GM10248 (cell line): ENCODE measurements around the gene FIS1.
"Not testable (repeated sequence)": the region's sequence is repeated elsewhere in the genome, so short reads cannot be mapped to it uniquely, and the experiment has no call there.

Source experiments
- CTCF ChIA-PET: fragments of 300-600 bp; sonication (Branson Sonifier 250); formaldehyde crosslinking; extraction: SDS; loops from one replicate; lab custom pipeline; 2021; ENCODE audit warnings: antibody characterized with exemption; lab: Yijun Ruan, JAX
- POLR2A ChIA-PET: fragments of 350-650 bp; sonication (Branson Sonifier 250); formaldehyde crosslinking; extraction: SDS; loops from one replicate; lab custom pipeline; 2020; ENCODE audit warnings: antibody characterized with exemption; lab: Yijun Ruan, JAX
- DNase-seq: peaks from one replicate; pipeline ENCODE4 v3.0.0; 2012; ENCODE audit errors: extremely low spot score
- TF ChIP-seq, protein P1 (sequence below): IDR thresholded peaks from 2 replicates; pipeline ENCODE4 v1.5.1; 2012; ENCODE audit warnings: mild to moderate bottlenecking, low read depth; ENCODE audit errors: extremely low read depth, missing control alignments, control extremely low read depth

Gene FIS1

DNA sequence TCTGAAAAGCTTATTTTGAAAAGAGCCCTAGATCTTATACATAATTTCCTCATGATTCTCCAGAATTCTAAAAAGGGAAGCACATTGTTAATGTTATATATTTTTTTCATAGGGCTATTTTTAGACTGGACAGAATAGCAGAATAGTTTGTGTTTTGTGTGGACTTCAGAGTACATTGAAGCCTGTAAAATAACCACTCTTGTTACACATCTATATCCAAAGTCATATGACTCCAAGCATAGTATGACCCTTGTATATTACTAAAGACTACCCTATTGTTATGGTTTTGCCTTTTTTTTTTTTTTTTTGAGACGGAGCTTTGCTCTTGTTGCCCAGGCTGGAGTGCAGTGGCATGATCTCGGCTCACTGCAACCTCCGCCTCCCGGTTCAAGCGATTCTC is 26.1 kb upstream of the FIS1 start:
- CTCF ChIA-PET = interaction anchor here (1.0 kb wide), 1 partner anchor 10 kb away, joined by 3 read pairs; no protein-coding TSS in a partner anchor
- POLR2A ChIA-PET = no interaction called here

DNA sequence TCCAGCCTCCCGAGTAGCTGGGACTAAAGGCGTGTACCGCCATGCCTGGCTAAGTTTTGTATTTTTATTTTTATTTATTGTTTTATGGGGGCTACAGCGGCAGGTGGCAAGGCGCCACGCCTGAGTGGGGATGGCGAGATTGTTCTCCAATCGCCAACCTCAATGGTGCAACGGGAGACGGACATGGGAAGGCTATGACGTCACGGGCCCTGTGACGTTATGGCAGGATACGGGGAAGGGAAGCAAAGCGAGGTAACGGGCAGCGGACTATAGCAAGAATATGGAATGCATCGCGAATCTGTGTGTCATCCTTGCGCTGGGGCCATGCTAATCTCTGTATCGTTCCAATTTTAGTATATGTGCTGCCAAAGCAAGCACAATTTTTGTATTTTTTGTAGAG is 24.8 kb upstream of the FIS1 start:
- CTCF ChIA-PET = interaction anchor here (1.5 to 1.9 kb wide), 2 partner anchors 13 to 126 kb away, joined by 3 to 7 read pairs; no protein-coding TSS in a partner anchor
- POLR2A ChIA-PET = no interaction called here
- no peak for DNase-seq
- TF ChIP-seq, protein P1, sequence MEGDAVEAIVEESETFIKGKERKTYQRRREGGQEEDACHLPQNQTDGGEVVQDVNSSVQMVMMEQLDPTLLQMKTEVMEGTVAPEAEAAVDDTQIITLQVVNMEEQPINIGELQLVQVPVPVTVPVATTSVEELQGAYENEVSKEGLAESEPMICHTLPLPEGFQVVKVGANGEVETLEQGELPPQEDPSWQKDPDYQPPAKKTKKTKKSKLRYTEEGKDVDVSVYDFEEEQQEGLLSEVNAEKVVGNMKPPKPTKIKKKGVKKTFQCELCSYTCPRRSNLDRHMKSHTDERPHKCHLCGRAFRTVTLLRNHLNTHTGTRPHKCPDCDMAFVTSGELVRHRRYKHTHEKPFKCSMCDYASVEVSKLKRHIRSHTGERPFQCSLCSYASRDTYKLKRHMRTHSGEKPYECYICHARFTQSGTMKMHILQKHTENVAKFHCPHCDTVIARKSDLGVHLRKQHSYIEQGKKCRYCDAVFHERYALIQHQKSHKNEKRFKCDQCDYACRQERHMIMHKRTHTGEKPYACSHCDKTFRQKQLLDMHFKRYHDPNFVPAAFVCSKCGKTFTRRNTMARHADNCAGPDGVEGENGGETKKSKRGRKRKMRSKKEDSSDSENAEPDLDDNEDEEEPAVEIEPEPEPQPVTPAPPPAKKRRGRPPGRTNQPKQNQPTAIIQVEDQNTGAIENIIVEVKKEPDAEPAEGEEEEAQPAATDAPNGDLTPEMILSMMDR = no peak

More for the DNA sequence above, 26.1 kb upstream of the FIS1 start:
- DNase-seq = no peak
- TF ChIP-seq, protein P1 = no peak

DNA sequence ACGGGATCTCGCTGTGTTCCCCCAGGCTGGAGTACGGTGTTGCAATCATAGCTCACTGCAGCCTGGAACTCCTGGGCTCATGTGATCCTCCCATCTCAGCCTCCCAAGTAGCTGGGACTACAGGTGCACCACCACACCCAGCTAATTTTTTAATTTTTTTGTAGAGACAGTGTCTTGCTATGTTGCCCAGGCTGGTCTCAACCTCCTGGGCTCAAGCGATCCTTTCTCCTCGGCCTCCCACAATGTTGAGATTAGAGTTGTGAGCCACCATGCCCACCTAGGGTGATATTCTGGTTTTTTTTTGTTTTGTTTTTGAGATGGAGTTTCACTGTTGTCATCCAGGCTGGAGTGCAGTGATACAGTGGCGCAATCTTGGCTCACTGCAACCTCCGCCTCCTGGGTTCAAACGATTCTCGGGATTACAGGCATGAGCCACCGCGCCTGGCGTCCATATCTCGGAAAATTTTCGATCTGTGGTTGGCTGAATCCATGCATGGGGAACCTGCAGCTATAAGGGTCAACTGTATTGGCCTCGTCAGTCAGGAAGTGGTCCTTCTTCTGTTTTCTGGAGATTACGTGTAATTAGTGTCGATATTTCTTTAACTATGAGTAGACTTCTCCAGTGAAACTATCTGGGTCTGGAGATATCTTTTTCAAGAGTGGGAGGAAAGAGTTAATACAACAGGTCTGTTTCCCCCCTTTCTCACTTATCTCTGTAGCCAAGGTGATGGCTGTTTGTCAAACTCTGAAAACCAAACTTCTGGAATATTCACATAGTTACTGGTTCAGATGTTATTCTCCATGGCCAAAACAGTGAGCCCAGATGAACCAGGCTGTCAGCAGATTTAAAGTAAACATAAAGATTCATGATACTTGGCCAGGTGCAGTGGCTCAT is 21.0 kb upstream of the FIS1 start:
- no peak for DNase-seq
- ChIA-PET CTCF (interaction anchor here (0.7 to 1.5 kb wide), 4 partner anchors 17 to 73 kb away, joined by 3 to 5 read pairs (median 4); no protein-coding TSS in a partner anchor), POLR2A (no interaction called here)
- TF ChIP-seq, protein P1 = no peak

DNA sequence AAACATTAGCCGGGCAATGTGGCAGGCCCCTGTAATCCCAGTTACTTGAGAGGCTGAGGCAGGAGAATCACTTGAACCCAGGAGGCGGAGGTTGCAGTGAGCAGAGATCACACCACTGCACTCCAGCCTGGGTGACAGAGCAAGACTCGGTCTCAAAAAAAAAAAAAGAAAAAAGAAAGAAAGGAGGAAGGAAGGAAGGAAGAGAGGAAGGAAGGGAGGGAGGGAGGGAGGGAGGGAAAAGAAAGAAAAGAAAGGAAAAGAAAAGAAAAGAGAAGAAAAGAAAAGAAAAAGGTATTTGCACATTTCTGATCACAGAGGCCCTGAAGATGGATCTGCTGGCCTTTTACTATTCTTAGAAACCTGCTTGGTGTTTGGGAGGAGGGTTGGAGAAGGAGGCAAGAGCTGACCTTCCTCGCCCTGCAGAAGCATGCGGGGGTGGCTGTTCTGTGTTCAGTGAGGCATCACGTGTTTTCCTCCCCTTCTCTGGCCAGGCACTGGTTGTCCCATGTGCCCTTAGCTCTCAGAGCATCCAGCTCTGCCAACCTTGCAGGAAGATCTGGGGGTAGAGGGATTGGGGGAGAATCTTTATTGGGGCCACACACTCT is 19.3 kb upstream of the FIS1 start:
- CTCF ChIA-PET = interaction anchor here (0.7 to 1.5 kb wide), 3 partner anchors 19 to 120 kb away, joined by 3 to 4 read pairs (median 3); no protein-coding TSS in a partner anchor
- POLR2A ChIA-PET = not testable (repeated sequence)

DNA sequence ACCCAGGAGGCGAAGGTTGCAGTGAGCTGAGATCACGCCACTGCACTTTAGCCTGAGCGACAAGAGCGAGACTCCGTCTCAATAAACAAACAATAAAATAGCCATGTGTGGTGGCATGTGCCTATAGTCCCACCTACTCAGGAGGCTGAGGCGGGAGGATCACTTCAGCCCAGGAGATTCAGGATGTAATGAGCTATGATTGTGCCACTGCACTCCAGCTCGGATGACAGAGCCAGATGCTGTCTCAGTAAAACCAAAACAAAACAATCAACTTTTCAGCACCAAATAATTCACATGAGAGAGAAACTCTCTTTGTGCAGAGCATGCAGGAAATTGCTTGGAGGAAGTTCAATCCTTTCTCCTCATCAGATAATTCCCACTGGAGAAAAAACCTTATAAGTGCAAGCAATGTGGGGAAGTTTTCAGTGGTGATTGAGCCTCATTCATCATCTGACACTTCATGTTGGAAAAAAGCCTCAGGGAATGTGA is 13.4 kb upstream of the FIS1 start:
- TF ChIP-seq, protein P1 = no peak
- ChIA-PET CTCF (interaction anchor here (1.0 to 1.7 kb wide), 4 partner anchors 14 to 114 kb away, joined by 3 to 5 read pairs (median 4); partner anchors contain the start of gene FIS1), POLR2A (interaction anchor here (0.5 kb wide), 1 partner anchor 599 kb away, joined by 4 read pairs; no protein-coding TSS in a partner anchor)
- DNase-seq = no peak

More for the DNA sequence above, 19.3 kb upstream of the FIS1 start:
- not testable (repeated sequence) for DNase-seq

DNA sequence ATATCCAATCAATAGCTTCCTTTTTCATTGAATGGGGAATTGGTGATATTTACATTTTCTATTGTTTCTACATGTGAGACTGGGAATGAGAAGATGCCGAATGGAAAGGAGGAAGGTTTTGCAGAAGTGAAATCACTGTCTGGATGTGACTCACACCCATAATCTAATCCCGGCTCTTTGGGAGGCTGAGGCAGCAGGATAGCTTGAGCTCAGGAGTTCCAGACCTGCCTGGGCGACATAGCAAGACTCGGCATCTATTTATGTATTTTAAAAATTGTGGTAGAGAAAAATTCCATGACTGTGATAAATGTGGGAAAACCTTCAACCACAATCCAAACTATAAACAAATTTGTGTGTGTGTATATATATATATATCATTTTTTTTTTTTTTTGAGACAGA is 10.9 kb upstream of the FIS1 start:
- ChIA-PET CTCF (interaction anchor here (1.3 to 4.5 kb wide), 4 partner anchors 12 to 63 kb away, joined by 4 to 30 read pairs (median 8); partner anchors contain the start of genes FIS1 and ZNHIT1), POLR2A (interaction anchor here (1.1 kb wide), 1 partner anchor 12 kb away, joined by 5 read pairs; no protein-coding TSS in a partner anchor)
- TF ChIP-seq, protein P1 = no peak
- DNase-seq = no peak

DNA sequence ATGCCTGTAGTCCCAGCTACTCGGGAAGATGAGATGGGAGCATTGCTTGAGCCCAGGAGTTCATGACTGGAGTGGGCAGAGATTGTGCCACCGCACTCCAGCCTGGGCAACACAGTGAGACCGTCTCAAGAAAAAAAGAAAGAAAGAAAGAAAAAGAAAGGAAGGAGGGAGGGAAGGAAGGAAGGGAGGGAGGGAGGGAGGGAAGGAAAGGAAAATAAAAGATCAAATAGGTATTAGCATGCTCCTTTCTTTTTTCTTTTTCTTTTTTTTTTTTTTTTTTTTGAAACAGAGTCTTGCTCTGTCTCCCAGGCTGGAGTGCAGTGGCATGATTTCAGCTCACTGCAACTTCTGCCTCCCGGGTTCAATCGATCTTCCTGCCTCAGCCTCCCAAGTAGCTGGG is 8.3 kb upstream of the FIS1 start:
- POLR2A ChIA-PET, DNase-seq: not testable (repeated sequence)
- CTCF ChIA-PET = interaction anchor here (1.0 to 4.5 kb wide), 4 partner anchors 9 to 109 kb away, joined by 3 to 30 read pairs (median 10); partner anchors contain the start of gene FIS1
